Measurements from ENCODE around the gene ATP5F1E.
A peak's percentile ranks its signal among the peaks of the same experiment; 100 is the strongest.

ATP5F1E gene

DNA sequence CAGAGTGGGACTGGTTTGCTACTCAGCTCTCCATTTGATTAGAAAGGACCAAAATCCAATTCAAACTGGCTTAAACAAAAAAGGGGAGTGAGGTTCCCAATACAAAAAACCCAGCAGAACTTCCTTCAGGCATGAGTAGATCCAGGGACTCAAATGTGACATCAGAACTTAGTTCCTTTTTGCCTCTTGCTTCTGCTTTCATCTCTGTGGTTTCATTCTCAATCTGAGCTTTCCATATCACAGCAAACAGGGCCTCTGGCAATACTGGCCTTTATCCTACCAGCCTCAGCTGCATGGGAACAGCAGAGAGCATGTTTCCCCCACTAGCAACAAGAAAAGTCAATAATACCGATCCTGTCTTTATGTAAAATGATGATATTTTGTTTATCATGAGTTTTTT, 39.1 kb upstream of the ATP5F1E start:
- DNase-seq (ENCODE audit: low read depth): no peak
- H3K4me3 ChIP-seq (ENCODE audit: low read depth, low read length): no peak overlapping the region
- TF ChIP-seq, protein P1, sequence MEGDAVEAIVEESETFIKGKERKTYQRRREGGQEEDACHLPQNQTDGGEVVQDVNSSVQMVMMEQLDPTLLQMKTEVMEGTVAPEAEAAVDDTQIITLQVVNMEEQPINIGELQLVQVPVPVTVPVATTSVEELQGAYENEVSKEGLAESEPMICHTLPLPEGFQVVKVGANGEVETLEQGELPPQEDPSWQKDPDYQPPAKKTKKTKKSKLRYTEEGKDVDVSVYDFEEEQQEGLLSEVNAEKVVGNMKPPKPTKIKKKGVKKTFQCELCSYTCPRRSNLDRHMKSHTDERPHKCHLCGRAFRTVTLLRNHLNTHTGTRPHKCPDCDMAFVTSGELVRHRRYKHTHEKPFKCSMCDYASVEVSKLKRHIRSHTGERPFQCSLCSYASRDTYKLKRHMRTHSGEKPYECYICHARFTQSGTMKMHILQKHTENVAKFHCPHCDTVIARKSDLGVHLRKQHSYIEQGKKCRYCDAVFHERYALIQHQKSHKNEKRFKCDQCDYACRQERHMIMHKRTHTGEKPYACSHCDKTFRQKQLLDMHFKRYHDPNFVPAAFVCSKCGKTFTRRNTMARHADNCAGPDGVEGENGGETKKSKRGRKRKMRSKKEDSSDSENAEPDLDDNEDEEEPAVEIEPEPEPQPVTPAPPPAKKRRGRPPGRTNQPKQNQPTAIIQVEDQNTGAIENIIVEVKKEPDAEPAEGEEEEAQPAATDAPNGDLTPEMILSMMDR (conservative IDR thresholded peaks at IDR 0.05; ENCODE audit: low read depth, low read length): no peak

DNA sequence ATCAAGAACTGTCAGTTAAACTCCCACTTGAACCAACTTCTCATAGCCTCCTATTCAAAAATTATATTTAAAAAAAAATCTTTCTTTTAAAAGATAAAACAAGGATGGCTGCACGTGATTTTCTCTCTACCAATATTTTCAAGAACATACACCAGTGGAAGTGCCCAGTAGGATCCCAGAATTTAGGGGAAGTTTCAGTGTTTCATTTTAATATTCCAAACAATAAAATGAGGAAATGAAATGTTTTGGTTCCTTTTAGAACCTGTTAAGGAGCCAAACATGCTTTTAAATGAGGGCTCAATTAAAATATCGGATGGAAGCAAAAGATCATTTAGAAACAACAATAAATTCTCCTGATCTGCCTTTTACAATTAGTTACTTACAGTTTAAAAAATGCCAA, 36.9 kb upstream of the ATP5F1E start:
- TF ChIP-seq, protein P1 (conservative IDR thresholded peaks at IDR 0.05; ENCODE audit: low read depth, low read length): no peak

DNA sequence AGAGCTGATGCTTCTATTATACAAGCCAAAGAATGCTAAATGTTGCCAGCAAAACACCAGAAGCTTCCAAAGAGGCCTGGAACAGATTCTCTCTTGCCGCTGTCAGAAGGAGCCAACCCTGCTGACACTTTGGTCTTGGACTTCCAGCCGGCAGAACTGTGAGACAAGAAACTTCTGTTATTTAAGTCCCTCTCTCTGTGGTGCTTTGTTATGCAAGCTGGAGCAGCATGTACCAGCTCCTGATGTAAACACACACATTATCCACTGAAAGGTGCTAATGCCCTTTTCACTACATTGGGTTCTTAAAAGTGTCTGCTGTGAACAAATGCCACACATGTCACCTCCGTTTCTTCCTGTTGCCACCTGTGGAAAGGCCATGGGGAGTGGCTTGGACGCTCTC, 36.4 kb upstream of the ATP5F1E start:
- DNase-seq (ENCODE audit: low read depth): no peak
- H3K4me3 ChIP-seq (ENCODE audit: low read depth, low read length): no peak overlapping the region
- TF ChIP-seq, protein P1 (conservative IDR thresholded peaks at IDR 0.05; ENCODE audit: low read depth, low read length): no peak

More for the DNA sequence above, 36.9 kb upstream of the ATP5F1E start:
- DNase-seq (ENCODE audit: low read depth): no peak
- H3K4me3 ChIP-seq (ENCODE audit: low read depth, low read length): no peak overlapping the region

DNA sequence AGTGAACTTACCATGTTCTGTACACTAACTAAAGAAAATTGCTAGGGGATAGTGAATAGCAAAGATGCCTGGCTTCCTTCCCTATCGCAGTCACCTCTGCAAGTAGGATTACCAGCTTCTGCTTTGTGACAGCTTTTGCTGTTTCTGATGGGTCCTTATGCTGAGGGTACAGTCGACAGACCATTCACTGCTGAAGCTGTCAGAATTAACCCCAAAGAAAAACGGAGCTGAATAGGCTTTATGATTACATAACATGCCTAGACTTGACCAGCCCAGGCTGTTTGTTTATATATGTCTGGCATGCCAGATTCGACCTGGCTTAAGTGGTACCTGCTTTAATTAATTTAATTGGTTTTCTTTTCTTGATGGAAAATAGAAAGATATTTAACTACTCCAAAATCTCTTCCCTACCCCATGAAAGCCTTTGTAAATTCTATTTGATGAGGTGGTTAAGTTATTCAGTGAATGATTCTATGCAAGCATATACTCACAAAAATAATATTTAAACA, 32.1 kb upstream of the ATP5F1E start:
- TF ChIP-seq, protein P1 (conservative IDR thresholded peaks at IDR 0.05; ENCODE audit: low read depth, low read length): no peak
- DNase-seq (ENCODE audit: low read depth): no peak
- H3K4me3 ChIP-seq (ENCODE audit: low read depth, low read length): no peak overlapping the region

DNA sequence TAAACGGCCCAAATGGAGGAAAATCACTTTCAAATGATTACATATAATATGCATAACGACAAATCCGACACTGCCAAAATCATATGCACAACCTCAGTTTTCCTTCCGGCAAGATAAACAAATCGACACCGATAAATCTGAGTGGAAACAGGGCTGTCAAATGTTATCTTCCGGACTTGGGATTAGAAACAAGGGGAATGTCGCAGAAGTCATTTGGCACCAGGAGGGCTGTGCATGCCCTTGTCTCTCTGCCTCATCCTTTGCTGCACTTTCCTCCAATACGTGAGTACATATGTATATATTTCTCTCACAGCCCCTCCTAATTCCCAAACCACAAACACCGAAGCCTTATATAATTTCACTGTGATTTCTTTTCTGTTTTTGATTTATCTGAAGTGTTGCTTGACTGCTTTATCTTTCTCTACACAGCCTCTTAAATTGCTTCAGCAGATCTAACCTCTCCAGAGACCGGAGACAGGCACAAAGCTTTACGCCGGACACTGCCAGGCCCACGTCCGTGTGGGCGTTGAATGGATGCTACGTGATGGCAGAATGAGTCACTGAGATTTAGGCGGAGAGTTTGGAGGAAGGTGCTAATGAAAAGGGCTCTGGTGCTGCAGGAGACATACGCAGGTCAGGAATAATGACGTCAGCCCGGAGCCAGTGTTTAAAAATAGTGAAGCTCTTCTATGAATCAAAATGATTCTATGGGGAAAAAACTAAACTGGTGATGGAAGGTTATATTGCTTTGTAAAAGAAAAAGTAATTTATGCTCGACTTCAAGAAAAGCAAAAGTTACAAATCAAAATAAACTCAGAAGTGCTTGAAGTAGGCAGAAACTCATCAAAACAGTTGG, 31.5 kb upstream of the ATP5F1E start:
- no peak overlapping the region for H3K4me3 ChIP-seq (ENCODE audit: low read depth, low read length)
- TF ChIP-seq, protein P1 (conservative IDR thresholded peaks at IDR 0.05; ENCODE audit: low read depth, low read length): no peak
- peak; percentile 27 for DNase-seq (ENCODE audit: low read depth)

DNA sequence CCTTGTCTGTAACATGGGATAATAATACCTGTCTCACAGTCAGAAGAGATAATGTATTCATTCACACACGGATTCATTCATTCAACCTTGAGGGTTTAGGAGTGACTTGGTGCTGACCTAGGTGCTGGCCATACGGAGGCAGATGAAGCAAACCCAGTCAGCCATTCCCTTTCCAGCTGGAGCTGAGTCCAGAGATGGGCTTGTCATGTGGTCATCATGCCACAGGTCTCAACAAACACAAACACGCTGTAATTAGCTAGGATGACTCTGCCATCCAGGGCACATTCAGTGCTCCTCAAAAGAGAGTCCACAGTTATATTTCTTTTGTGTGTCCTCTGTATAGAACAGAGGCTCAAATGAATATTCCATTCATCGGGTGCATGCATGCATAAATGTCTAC, 29.9 kb upstream of the ATP5F1E start:
- no peak for DNase-seq (ENCODE audit: low read depth)
- H3K4me3 ChIP-seq (ENCODE audit: low read depth, low read length): no peak overlapping the region
- TF ChIP-seq, protein P1 (conservative IDR thresholded peaks at IDR 0.05; ENCODE audit: low read depth, low read length): no peak

DNA sequence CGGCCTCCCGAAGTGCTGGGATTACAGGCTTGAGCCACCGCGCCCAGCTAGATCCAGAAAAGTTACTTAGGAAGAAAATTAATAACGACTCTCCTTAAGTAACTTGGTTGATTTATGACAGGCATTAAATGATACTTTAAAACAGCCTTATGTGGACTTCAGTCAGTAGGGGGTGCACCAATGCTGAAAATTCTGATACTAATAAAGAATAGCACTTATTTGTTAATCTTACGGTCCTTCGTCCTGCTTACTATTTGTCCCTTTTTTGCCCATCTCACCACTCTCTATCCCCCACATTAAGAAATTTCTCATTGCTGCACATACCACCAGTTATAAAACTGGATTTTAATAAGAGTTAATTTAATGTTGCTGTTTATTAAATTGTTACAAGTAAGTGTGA, 23.2 kb upstream of the ATP5F1E start:
- TF ChIP-seq, protein P1 (conservative IDR thresholded peaks at IDR 0.05; ENCODE audit: low read depth, low read length): peak; percentile 54
- peak; percentile 55 for DNase-seq (ENCODE audit: low read depth)
- no peak overlapping the region for H3K4me3 ChIP-seq (ENCODE audit: low read depth, low read length)
